Stimulated activated CD4-positive, alpha-beta T cell treated with anti-CD3 and anti-CD28 coated beads, Interleukin-1b, Interleukin-23, amount 100 ng/mL, for 1 hour (primary cell): ENCODE data around the gene PCDHGA8.
"Not testable (repeated sequence)": the region's sequence is repeated elsewhere in the genome, so short reads cannot be mapped to it uniquely, and the experiment has no call there.

Experiments used
- DNase-seq, 2 donors: peaks; one replicate each; pipeline ENCODE4 v3.0.0-alpha.2; 2020; ENCODE audit warnings: low read depth in 2 of 2

Gene PCDHGA8

DNA sequence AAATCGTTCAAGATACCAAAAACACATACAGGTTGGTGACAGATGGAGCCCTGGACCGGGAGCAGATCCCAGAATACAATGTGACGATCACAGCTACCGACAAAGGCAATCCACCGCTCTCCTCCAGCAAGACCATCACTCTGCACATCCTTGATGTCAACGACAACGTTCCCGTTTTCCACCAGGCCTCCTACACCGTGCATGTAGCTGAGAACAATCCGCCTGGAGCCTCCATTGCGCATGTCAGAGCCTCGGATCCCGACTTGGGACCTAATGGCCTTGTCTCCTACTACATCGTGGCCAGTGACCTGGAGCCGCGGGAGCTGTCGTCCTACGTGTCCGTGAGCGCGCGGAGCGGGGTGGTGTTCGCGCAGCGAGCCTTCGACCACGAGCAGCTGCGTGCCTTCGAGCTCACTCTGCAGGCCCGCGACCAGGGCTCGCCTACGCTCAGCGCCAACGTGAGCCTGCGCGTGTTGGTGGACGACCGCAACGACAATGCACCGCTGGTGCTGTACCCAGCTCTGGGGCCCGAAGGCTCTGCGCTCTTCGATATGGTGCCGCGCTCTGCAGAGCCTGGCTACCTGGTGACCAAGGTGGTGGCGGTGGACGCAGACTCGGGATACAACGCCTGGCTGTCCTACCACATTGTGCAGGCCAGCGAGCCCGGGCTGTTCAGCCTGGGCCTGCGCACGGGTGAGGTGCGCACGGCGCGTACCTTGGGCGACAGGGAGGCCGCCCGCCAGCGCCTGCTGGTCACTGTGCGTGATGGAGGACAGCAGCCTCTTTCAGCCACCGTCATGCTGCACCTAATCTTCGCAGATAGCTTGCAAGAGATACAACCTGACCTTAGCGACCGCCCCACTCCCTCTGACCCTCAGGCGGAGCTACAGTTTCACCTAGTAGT, 20.6 kb upstream of the PCDHGA8 start:
- DNase-seq, result no peak

DNA sequence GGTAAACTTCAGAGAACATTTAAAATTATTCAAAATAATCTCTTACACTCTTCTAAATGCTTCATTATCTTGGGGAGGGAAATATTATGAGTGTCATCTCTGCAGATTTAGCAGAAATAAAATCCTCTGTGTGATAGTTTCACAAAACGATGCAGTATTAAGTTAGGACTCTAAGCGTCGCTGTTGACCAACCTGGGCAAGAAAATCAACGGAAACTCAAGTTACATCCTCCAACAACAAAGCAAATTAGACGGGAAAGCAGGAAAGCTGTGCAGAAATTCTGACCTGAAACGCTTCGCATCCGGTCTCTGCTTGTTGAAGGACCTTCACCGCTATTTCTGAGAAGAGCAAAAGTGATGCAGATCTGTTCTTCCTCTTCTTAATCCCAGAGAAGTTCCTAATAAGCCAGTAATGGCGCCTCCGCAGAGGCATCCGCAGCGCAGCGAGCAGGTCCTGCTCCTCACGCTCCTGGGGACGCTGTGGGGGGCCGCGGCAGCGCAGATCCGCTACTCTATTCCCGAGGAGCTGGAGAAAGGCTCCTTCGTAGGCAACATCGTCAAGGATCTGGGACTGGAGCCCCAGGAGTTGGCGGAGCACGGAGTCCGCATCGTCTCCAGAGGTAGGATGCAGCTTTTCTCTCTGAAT, 18.6 kb upstream of the PCDHGA8 start, which contains the start of gene PCDHGA6:
Gene PCDHGA6, plus strand, starts transcription at position 219 of the 645 bp plus-strand sequence. Its CDS starts 193 bp downstream, at position 412.
- no peak for DNase-seq

DNA sequence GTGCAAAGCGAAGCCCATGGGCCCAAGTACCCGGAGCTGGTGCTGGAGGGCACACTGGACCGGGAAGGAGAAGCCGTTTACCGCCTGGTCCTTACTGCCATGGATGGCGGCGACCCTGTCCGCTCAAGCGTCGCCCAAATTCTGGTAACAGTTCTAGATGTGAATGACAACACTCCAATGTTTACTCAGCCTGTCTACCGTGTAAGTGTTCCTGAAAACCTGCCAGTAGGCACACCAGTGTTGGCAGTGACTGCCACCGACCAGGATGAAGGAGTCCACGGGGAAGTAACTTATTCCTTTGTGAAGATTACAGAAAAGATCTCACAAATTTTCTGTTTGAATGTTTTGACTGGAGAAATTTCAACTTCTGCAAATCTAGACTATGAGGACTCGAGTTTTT, 17.8 kb upstream of the PCDHGA8 start:
- no peak for DNase-seq

DNA sequence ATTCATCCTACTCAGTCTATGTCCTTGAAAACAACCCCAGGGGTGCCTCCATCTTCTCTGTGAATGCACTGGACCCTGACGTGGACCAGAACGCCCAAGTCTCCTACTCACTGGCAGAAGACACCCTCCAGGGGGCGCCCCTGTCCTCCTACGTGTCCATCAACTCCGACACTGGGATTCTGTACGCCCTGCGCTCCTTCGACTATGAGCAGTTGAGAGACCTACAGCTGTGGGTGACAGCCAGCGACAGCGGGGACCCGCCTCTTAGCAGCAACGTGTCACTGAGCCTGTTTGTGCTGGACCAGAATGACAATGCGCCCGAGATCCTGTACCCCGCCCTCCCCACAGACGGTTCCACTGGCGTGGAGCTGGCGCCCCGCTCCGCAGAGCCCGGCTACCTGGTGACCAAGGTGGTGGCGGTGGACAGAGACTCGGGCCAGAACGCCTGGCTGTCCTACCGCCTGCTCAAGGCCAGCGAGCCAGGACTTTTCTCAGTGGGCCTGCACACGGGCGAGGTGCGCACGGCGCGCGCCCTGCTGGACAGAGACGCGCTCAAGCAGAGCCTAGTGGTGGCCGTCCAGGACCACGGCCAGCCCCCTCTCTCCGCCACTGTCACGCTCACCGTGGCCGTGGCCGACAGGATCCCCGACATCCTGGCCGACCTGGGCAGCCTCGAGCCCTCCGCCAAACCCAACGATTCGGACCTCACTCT, 16.8 kb upstream of the PCDHGA8 start:
- not testable (repeated sequence) for DNase-seq

DNA sequence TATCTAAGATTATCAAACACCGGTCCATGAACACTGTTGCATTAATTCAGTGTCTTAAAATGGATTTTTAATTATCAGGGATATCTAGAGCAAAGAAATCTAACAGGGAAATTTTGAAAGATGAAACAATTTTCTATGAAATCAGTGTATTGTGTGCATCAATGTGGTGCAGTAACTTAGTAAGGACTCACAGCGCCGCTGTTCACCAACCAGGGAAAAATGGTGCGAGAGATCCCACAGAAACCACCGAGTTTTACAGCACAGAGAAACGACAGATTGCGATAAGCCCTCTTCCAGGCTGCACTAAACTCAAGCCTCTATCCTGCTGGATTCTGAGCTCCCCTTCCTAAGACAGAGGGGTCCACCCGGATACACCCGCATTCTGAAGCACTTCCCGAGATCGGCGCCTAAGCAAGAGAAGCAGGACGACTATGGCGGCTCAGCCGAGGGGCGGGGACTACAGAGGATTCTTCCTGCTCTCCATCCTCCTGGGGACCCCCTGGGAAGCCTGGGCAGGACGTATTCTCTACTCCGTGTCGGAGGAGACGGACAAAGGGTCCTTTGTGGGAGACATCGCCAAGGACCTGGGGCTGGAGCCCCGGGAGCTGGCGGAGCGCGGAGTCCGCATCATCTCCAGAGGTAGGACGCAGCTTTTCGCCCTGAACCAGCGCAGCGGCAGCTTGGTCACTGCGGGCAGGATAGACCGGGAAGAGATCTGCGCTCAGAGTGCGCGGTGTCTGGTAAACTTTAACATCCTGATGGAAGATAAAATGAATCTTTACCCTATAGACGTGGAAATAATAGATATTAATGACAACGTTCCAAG, 9.8 kb upstream of the PCDHGA8 start, which contains the start of gene PCDHGA7:
Gene PCDHGA7, plus strand, starts transcription at position 274 of the 826 bp plus-strand sequence. Its CDS starts 158 bp downstream, at position 432.
- DNase-seq, result no peak

DNA sequence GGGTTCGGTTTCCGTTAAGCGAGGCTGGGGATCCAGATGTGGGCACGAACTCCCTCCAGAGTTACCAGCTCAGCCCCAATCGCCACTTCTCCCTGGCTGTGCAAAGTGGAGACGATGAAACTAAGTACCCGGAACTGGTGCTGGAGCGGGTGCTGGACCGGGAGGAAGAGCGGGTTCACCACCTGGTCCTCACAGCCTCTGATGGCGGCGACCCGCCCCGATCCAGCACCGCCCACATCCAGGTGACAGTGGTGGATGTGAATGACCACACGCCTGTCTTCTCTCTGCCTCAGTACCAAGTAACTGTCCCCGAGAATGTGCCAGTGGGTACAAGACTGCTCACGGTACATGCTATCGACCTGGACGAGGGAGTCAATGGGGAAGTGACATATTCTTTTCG, 9.1 kb upstream of the PCDHGA8 start:
- DNase-seq, result no peak

DNA sequence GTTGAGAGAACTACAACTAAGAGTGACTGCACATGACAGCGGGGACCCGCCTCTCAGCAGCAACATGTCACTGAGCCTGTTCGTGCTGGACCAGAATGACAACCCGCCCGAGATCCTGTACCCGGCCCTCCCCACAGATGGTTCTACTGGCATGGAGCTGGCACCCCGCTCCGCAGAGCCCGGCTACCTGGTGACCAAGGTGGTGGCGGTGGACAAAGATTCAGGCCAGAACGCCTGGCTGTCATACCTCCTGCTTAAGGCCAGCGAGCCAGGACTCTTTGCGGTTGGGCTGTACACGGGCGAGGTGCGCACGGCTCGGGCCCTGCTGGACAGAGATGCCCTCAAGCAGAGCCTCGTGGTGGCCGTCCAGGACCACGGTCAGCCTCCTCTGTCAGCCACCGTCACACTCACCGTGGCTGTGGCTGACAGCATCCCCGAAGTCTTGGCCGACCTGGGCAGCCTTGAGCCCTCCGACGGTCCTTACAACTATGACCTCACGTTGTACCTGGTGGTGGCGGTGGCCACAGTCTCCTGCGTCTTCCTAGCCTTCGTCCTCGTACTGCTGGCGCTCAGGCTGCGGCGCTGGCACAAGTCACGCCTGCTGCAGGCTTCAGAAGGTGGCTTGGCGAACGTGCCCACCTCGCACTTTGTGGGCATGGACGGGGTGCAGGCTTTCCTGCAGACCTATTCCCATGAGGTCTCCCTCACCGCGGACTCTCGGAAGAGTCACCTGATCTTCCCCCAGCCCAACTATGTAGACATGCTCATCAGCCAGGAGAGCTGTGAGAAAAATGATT, 7.8 kb upstream of the PCDHGA8 start:
- DNase-seq, result no peak

DNA sequence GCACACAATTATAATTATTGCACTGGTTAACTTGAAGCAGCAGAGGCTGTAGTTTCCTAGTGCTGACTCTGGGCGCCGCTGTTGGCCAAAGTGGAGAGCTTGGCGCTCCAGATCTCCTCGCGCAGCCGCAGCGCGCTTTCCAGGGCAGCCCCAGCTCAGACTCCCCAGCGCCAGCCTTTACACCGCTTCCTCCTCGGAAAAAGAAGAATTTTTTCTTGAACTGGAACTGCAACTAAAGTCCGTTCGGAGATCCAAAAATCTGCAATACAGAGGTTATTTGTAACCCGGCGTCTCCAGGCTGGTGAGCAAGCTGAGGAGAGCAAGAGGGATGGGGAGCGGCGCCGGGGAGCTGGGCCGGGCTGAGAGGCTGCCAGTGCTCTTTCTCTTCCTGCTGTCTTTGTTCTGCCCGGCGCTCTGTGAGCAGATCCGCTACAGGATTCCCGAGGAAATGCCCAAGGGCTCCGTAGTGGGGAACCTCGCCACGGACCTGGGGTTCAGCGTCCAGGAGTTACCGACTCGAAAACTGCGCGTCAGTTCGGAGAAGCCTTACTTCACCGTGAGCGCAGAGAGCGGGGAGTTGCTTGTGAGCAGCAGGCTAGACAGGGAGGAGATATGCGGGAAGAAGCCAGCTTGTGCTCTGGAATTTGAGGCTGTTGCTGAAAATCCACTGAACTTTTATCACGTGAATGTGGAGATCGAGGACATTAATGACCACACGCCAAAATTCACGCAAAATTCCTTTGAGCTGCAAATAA, 4.7 kb upstream of the PCDHGA8 start, which contains the start of gene PCDHGB4:
Gene PCDHGB4, plus strand, starts transcription at position 142 of the 755 bp plus-strand sequence. Its CDS starts 187 bp downstream, at position 329.
- DNase-seq, result not testable (repeated sequence)

DNA sequence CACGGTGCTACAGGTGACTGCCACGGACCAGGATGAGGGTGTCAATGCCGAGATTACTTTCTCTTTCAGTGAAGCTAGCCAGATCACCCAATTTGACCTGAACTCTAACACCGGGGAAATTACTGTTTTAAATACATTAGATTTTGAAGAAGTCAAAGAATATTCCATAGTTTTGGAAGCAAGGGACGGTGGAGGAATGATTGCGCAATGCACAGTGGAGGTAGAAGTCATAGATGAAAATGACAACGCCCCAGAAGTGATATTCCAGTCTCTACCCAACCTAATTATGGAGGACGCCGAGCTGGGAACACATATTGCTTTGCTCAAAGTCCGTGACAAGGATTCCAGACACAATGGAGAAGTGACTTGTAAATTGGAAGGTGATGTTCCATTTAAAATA, 3.8 kb upstream of the PCDHGA8 start:
- DNase-seq, result no peak

DNA sequence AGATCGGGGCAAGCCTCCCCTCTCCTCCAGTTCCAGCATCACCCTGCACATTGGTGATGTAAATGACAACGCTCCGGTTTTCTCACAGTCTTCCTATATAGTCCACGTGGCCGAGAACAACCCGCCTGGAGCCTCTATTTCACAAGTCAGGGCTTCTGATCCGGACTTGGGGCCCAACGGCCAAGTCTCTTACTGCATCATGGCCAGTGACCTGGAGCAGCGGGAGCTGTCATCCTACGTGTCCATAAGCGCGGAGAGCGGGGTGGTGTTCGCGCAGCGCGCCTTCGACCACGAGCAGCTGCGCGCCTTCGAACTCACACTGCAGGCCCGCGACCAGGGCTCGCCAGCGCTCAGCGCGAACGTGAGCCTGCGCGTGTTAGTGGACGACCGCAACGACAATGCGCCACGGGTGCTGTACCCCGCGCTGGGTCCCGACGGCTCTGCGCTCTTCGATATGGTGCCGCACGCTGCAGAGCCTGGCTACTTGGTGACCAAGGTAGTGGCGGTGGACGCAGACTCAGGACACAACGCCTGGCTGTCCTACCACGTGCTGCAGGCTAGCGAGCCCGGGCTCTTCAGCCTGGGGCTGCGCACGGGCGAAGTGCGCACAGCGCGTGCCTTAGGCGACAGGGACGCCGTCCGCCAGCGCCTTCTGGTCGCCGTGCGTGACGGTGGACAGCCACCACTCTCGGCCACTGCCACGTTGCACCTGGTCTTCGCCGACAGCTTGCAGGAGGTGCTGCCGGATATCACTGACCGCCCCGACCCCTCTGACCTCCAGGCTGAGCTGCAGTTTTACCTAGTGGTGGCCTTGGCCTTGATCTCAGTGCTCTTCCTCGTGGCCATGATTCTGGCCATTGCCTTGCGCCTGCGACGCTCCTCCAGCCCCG, 3.0 kb upstream of the PCDHGA8 start:
- DNase-seq, result no peak

DNA sequence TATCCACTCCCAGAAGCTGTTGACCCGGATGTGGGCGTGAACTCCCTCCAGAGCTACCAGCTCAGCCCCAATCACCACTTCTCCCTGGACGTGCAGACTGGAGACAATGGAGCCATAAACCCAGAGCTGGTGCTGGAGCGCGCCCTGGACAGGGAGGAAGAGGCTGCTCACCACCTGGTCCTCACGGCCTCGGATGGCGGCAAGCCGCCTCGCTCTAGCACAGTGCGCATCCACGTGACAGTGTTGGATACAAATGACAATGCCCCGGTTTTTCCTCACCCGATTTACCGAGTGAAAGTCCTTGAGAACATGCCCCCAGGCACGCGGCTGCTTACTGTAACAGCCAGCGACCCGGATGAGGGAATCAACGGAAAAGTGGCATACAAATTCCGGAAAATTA, 834 bp downstream of the PCDHGA8 start:
- DNase-seq, result no peak

DNA sequence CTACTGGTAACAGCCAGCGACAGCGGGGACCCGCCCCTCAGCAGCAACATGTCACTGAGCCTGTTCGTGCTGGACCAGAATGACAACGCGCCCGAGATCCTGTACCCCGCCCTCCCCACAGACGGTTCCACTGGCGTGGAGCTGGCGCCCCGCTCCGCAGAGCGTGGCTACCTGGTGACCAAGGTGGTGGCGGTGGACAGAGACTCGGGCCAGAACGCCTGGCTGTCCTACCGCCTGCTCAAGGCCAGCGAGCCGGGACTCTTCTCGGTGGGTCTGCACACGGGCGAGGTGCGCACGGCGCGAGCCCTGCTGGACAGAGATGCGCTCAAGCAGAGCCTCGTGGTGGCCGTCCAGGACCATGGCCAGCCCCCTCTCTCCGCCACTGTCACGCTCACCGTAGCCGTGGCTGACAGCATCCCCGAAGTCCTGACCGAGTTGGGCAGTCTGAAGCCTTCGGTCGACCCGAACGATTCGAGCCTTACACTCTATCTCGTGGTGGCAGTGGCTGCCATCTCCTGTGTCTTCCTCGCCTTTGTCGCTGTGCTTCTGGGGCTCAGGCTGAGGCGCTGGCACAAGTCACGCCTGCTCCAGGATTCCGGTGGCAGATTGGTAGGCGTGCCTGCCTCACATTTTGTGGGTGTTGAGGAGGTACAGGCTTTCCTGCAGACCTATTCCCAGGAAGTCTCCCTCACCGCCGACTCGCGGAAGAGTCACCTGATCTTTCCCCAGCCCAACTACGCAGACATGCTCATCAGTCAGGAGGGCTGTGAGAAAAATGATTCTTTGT, 2.2 kb downstream of the PCDHGA8 start:
- DNase-seq, result not testable (repeated sequence)

DNA sequence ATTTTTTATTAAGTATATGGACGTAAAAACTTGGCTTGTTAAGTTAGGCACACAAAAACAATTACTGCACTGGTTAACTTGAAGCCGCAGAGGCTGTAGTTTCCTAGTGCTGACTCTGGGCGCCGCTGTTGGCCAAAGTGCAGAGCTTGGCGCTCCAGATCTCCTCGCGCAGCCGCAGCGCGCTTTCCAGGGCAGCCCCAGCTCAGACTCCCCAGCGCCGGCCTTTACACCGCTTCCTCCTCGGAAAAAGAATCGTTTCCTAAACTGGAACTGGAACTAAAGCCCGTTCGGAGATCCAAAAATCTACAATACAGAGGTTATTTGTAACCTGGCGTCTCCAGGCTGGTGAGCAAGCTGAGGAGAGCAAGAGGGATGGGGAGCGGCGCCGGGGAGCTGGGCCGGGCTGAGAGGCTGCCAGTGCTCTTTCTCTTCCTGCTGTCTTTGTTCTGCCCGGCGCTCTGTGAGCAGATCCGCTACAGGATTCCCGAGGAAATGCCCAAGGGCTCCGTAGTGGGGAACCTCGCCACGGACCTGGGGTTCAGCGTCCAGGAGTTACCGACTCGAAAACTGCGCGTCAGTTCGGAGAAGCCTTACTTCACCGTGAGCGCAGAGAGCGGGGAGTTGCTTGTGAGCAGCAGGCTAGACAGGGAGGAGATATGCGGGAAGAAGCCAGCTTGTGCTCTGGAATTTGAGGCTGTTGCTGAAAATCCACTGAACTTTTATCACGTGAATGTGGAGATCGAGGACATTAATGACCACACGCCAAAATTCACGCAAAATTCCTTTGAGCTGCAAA, 5.5 kb downstream of the PCDHGA8 start, which contains the start of gene PCDHGB5:
Gene PCDHGB5, plus strand, starts transcription at position 192 of the 796 bp plus-strand sequence. Its CDS starts 181 bp downstream, at position 373.
- not testable (repeated sequence) for DNase-seq

DNA sequence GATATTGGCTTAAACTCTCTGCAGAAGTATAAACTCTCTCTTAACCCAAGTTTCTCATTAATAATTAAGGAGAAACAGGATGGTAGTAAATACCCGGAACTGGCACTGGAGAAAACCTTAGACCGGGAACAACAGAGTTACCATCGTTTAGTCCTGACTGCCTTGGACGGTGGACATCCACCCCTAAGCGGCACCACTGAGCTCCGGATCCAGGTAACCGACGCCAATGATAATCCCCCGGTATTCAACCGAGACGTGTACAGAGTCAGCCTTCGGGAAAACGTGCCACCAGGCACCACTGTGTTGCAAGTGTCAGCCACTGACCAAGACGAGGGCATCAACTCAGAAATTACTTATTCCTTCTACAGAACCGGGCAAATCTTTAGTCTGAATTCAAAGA, 6.2 kb downstream of the PCDHGA8 start:
- DNase-seq, result no peak

DNA sequence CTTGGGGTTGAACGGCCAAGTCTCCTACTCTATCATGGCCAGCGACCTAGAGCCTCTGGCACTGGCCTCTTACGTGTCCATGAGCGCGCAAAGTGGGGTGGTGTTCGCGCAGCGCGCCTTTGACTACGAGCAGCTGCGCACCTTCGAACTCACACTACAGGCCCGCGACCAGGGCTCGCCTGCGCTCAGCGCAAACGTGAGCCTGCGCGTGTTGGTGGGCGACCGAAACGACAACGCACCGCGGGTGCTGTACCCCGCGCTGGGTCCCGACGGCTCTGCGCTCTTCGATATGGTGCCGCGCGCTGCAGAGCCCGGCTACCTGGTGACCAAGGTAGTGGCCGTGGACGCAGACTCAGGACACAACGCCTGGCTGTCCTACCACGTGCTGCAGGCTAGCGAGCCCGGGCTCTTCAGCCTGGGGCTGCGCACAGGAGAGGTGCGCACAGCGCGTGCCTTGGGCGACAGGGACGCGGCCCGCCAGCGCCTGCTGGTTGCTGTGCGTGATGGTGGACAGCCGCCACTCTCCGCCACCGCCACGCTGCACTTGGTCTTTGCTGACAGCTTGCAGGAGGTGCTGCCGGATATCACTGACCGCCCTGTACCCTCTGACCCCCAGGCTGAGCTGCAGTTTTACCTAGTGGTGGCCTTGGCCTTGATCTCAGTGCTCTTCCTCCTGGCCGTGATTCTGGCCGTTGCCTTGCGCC, 7.3 kb downstream of the PCDHGA8 start:
- DNase-seq, result no peak
